Dedifferentiated amniotic fluid mesenchymal stem cell (primary cell): ENCODE results near the gene ATP13A3.

ENCODE experiments used
- DNase-seq: peaks from one replicate; pipeline ENCODE4 v3.0.0-alpha.2; 2016; ENCODE audit errors: extremely low spot score

The ATP13A3 gene

DNA sequence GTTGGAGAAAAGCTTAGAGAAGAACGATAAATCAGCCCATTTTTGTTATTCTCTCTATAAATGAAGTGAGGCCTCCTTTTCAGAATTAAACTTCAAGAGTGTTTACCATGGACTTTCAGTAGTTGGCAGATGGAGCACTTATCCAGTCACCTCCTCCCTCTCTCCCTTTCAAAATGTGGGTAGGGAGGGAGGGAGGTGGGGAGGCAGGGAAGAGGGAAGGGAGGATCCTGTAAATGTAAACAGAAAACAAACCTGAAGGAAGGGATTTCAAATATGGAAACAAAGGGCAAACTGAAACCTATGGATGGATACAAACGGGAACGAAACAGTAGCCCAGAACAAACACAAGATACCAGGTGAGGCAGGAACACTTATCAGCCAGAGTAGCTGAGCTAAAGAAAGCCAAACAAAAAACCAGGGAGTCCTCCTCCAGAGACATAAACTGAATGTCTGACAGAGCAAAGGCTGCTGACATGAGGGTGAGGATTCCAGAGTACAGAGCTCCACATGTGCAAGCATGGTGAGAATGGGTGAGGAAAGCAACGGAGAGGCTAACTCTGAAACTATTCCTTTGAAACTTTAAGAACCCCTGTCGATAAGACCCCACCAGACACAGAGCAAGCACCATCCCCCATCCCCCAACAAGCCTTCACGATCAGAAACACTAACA lies 46.8 kb downstream of the ATP13A3 start:
- no peak for DNase-seq

DNA sequence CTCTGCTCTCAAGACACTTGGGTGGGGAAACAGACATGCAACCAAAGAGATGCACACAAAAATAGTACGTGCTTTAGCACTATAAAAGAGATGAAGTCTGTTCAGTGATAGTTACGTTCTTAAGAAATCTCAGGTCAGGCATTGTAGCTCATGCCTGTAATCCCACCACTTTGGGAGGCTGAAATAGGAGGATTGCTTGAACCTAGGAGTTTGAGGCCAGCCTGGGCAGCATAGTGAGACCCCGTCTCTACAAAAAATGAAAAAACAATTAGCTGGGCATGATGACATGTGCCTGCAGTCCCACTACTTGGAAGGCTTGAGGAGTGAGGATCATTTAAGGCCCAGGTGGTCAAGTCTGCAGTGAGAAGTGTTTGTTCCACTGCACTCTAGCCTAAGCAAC lies 52.3 kb downstream of the ATP13A3 start:
- DNase-seq: no peak

DNA sequence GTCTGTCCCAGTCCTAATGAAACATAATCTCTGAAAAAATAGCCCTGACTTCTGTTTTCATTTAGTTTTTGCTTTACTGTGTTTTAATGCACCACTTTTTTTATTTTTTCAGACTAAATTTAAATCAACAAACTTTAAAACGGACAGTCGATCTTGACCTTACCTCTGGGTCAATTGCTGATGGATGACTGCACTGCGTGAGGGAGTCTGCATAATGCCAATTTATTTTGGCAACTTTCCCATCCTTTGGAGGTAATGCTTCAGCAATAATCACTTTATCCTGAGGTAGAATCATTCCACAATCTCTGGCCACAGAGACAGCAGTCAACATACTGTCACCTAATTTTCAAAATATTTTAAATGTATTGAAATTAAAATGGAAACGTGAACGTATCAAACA lies 55.2 kb downstream of the ATP13A3 start:
- no peak for DNase-seq

DNA sequence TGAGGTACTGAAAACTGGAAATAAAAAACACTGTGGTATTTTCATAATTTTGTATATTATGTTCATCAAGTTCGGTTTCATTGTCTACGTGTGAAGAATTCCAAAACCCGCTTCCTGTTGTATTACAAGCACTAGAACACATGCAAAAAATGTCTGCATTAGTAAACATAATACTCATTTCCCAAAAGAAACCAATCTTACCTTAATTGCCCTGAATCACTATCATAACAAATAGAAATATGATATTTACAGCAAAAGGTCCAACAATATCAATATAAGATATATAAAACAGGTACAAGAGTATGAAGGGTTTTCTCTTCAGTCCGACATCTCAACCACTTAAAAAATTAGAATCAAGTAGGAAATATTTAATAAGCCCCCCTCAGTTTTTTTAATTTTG lies 61.4 kb downstream of the ATP13A3 start:
- DNase-seq: no peak

DNA sequence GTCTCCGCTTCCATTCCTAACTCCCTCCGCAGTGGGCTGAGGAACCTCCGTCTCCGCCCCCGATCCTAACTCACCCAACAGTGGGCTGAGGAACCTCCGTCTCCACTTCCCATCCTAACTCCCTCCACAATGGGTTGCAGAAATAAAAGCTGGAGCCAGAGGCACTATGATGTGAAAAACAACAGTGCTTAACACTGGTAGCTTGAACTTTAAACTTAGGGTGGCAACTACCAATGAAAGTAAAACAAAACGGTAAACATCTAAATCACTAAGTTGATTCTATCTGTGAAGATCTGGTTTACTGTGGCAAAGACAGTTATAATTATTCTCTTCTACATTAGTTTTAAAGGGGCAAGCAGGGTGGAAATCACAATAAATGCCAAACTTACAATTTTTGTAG lies 61.8 kb downstream of the ATP13A3 start:
- no peak for DNase-seq

DNA sequence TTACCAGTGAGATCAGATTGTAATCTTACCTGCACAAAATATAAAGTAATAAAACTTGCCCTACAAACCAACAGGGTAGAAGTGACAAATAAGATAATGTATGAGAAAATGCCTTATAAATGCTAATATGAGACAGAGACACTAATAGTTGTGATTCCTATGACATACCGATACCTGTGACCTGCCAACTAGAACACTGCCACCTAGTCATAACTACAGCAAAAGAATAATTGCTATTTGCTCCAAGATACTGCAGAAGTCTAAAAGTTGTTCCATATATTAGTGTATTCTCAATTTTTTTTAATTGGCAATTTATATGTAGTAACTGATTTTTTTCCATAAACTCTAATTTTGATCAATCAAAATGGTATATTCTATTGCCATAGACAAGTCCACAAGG lies 62.4 kb downstream of the ATP13A3 start:
- DNase-seq: no peak

DNA sequence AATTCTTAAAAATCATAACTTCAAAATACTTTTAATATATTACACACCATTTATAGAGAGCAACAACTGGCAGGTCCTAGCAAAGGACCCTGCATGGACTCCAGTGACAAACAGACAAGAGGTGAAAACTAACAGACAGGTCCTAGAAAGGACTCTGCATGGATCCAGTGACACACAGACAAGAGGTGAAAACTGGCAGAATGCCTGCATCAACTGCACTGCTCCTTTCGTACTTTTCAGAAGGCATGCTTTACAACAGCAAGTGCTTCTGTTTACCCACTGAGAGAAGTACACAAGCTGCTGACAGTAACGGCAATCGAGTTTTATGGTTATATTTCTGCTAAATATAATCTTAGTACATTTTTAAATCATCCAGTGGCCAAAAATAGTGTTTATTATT lies 63.5 kb downstream of the ATP13A3 start:
- no peak for DNase-seq

DNA sequence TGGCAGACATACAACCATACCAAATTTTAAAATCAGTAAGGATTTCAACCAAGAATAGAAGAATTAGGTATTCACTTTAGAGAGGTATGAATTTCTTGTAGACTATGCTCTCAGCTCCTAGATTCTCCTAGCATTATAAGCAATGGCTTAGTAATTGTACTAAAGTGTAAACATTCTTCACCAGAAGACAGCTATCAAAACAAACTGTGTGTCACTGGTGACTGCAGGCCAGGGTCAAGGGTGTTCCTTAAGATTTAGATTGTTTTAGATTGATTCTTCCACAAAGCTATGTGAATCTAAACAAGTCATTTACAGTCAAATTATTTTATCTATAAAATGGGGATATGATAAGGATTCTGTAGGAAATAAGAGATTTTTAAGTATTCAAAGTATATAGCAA lies 64.6 kb downstream of the ATP13A3 start:
- DNase-seq: no peak

DNA sequence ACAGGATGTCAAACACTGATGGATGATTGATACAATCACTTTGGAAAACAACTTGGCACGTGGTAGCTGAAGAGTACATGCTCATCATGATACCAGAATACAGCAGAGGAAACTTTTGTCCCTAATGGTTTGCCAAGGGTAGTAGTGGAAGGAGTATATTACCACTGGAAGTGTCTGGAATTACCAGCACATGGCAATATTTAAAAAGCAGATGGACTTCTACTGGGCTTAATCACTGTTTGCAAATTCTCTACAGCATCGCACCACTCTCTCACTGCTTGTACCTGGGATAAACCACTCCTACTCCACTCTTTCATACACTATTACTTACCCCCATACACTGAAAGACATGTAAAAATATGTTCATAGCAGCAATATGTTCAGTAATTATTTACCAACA lies 68.1 kb downstream of the ATP13A3 start:
- no peak for DNase-seq

DNA sequence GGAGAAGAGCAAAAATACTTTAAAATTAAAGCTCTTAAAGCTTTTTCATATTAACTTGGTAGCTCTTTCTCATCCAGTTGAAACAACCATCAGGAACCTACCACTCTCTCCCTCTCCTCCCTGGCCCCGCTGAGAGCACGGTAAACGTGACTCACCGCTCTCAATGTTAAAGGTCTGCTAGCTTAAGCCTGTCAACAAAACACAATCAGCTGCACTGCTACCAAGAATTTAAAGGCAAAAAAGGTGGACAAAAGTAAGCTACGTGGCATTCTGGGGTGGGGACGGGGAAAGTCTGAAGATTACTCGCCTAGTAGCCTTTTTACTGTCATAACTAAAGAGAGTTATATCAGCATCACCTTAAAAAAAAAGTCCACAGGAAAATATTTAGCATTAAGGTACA lies 79.4 kb downstream of the ATP13A3 start:
- DNase-seq: no peak

DNA sequence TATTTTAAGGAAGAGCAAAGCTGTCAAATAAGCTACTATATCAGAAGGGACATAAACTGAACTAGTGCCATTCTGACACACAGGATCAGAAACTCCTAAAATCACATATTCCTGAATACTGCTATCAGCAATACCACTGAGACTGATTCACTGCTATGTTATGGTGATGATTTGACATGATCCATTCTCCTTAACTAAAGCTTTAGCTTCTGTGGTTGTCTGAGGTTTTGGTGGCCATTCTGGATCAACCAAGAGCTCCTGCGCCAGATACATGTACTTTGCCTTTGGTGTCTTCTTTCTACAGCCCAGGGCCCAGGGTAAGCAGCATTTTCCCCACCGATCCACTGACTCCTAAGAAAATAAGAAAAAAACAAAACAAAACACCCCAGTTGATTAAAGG lies 81.0 kb downstream of the ATP13A3 start:
- no peak for DNase-seq

DNA sequence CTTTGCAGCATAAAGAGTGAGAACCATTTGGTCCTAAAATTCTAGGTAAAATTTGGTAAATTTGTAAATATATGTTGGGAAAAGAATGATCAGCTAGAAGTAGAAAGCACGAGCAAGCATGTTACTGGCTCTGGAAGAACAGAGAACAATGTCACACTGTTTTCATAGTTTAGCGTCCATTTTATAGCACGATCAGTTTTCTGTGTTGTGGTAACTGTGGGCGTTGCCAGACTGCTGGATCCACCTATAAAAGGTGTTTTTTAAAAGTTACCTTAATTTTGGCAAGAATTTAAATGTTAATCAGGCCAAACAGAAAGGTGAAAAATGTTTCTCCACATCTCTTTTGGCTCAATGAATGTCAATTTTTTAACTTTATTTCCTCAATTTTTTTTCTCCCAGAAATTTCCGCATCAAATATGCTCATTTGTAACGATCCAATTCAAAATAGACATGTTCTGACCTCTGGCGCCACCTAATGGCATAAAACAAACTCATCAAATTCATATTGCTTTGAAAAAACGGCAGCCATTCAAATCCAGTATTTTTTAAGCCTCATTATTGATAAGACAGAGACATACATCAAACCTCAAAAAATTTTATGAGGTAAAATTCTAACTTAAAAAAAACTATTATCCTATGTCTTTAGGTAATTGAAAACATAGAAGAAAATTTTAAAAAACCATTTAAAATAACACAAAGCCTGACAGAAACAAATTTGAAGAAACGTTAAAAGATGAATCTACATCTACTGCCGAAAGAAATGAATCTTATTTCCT lies 82.2 kb downstream of the ATP13A3 start:
- DNase-seq: peak; percentile 62

DNA sequence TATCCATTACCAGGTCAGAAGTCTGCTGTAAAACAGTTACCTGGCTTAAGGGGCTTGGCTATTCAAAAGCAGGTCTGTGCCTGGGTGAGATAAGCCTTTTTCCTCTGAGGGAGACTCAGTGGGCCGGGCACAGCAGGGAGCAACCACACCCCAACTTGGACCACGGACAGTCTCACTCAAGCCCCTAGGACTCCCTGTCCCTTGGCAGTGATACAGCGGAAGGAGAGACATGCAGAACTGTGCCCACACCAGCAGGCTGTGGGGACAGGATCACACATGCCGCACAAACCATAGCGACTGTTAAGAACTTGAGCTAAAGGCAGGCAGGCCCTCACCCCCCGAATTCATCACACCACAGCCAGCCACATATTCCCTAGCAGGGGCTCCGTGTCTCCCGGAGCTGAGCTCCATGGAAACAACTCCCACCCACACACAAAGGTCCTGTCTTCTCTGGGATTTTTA lies 84.9 kb downstream of the ATP13A3 start:
- no peak for DNase-seq

DNA sequence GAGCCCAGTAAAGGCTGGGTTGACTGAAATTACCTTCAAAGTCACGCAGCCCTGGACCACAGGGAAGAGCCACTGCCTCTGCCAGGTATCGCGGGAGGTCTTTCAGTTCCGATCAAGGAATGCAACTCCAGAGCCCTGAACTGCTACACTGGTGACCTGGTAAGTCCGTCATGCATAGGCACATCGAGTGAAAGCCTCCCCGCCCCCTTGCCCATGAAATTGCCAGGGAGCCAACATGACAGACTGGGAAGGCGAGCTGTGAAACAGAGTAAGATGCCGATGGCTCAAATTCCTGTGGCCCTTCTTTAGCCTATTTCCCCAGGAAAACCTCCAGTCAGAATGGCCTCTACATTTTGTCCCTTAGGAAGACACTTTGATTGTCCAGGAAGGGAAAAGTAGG lies 85.5 kb downstream of the ATP13A3 start:
- DNase-seq: no peak

DNA sequence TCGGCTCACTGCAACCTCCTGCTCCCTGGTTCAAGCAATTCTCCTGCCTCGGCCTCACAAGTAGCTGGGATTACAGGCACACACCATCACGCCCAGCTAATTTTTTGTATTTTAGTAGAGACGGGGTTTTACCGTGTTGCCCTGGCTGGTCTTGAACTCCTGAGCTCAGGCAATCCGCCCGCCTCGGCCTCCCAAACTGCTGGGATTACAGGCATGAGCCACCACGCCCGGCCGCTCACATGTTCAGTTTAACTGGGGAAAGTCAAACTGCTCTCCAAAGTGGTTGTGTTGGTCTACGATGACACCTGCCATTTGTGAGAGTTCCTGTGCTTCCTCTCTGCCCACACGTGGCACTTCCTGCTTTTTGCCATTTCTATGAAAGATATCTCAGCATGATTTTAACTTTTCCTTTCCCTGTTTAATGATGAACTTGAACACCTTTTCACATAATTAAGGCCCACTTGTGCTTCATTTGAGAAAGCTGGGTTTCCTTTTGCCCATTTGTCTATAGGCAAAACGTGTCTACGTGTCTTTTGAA lies 86.9 kb downstream of the ATP13A3 start:
- DNase-seq: no peak

DNA sequence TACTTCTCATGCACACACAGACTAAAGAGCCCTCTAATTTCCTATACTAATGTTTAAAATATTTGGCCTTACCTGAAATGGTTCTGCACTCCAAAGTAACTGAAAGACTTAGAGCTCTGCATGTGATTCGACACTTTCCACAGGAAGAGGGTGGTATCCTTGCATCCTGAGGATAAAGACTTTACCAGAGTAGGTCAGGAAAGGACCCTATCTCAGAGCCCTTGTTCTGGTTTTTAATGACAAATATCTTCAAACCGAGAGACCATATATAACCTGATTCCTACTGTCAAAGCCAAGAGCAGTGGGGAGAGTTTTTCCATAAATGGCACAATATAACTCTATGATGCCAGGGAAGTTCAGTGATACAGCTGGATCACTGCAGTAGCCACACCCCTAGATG lies 87.6 kb downstream of the ATP13A3 start, which contains the start of gene GP5:
TSS of gene GP5 (minus strand) at position 101 of the 400 bp plus-strand sequence. CDS start 984 bp downstream, outside the sequence.
- no peak for DNase-seq

DNA sequence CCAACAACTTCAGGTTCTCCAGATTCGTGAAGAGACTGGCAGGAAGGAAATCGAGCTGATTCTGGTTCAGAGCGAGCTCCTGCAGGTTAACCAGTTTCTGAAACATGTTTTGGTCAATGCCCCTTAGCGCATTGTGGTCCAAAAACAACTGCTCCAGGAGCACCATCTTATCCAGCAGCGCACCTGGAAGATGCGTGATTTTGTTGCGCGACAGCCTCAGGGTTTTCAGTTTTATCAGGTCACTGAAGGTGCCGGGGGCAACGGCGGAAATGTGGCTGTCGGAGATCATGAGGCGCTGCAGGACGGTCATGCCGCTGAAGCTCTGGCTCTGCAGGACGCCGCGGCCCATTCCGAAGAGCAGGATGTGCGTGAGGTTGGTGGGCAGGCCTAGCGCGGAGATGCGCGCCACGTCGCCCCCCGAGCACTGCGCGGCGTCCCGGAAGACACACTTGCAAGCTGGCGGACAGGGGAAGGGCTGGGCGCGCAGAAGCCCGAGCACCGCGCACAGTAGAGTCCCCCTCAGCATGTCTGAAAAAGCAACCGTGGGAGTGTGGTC lies 89.0 kb downstream of the ATP13A3 start:
- DNase-seq: no peak

DNA sequence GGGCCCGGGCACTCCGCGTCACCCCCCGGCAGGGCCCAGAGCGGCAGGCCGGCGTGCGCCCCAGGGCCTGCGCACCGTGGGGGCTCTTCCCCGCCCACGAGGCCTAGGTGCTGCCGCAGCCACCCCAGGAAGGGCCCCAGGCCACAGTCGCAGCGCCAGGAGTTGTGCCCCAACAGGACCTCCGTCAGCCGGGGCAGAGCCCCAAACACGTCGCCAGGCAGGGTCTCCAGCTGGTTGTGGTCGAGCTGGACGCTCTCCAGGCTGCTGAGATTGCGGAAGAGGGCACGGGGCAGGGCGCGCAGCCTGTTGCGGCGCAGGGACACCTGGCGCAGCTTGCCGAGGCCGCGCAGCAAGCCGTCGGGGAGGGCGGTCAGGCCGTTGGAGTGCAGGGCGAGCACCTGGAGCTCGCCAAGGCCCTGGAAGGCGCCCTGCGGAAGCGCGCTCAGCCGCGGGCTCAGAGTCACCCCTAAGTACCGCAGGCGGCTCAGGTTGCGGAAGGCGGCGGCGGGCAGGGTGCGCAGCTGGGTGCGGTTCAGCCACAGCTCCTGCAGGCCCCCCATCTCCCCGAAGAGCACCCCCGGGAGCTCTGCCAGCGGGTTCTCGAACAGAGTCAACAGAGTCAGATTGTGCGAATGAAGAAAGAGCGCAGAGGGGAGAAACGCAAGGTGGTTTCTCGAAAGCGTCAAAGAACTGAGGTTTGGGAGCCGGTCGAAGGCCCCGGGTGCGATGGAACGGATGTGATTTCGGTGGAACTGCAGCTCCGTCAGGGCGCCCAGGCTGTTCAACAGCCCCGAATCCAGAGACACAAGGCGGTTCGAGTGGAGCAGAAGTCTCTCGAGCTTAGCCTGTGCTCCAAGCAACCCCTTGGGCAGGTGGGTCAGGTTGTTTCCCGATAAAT lies 89.7 kb downstream of the ATP13A3 start:
- no peak for DNase-seq

DNA sequence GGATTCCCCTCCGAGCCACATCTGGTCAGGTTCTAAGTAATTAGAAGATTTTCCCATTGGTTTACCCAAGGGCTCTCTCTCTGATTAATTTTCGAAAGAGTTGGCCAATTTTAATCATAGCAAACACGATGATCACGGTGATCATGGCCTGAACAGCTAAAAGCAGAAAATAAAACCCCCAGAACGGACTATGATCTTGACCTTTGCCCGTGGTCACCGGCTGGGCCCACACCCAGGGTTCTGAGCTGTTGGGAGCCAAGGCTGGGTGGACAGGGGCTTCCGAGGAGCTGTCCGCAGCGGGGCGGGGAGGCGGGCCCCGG lies 90.3 kb downstream of the ATP13A3 start:
- no peak for DNase-seq

DNA sequence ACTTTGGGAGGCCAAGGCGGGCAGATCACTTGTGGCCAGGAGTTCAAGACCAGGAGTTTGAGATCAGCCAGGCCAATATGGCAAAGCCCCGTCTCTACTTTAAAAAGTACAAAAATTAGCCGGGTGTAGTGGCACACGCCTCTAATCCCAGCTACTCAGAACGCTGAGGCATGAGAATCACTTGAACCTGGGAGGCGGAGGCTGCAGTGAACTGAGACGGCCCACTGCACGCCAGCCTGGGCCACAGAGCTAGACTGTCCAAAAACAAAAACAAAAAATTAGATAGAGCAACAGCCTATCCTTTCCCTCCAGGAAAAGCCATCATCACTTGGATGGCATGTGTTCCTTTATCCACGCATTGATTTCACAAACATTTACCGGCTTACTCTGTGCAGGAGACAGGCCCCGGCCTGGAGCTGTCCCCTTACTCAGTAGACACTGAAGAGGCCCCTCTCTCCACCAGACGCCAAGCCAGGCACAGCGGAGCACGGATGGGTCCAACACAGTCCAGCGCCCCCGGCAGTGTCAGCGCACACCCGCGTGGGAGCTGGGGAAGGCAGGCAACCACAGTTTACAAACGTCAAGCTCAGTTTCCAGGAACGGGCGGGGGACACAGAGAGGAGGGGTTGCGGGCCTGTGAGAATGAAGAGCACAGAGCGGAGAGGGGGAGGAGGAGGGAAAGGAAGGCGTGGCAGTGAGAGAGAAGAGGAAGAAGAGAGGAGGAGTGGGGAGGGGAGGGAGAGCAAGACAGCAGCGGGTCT lies 90.8 kb downstream of the ATP13A3 start:
- DNase-seq: no peak

DNA sequence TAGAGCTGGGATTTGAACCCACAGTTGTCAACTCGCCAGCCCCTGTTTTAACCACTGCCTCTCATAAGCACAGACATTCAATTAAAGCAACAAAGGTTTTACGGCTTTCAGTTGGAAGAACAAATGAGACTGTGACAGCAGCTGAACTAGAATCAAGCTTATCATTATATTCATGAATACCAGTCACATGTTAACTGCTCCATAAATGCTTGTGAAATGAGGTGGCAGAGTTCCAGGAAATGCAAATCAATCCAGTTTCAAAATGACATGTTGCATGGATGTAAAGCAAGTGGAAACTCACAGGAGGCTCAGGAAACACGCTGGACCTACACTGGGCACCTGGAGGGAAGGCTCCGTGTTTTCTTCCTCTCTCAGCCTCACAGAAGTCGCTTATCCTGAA lies 91.6 kb downstream of the ATP13A3 start:
- DNase-seq: no peak
